Activated T-helper 1 cell treated with anti-CD3 and anti-CD28 coated beads, Interleukin-2, amount 50 U/mL, for 16 hours (primary cell): ENCODE results near the gene NCR2.

Experiments
- DNase-seq, 2 donors: peaks; one replicate each; pipeline ENCODE4 v3.0.0-alpha.2; 2020; ENCODE audit warnings: low read depth in 1 of 2, low spot score in 1 of 2

The NCR2 gene

GRCh38 chr6:41356825-41357224, 21.4 kb downstream of the NCR2 start:
- no peak for DNase-seq

GRCh38 chr6:41358503-41358902, 23.1 kb downstream of the NCR2 start:
- DNase-seq: no peak

- DNase-seq: no peak
Observed at GRCh38 chr6:41359617-41360313, 24.4 kb downstream of the NCR2 start.

- no peak for DNase-seq
Observed at GRCh38 chr6:41360314-41360685, 24.9 kb downstream of the NCR2 start.

GRCh38 chr6:41366150-41366549, 30.7 kb downstream of the NCR2 start:
- no peak for DNase-seq

GRCh38 chr6:41367061-41367460, 31.7 kb downstream of the NCR2 start:
- no peak for DNase-seq

- no peak for DNase-seq
Observed at GRCh38 chr6:41367700-41368099, 32.3 kb downstream of the NCR2 start.

GRCh38 chr6:41370488-41371111, 35.2 kb downstream of the NCR2 start:
- DNase-seq: no peak

GRCh38 chr6:41371461-41371991, 36.1 kb downstream of the NCR2 start:
- DNase-seq: no peak

GRCh38 chr6:41371992-41372831, 36.8 kb downstream of the NCR2 start:
- DNase-seq: no peak

GRCh38 chr6:41372832-41373626, 37.6 kb downstream of the NCR2 start:
- DNase-seq: no peak

- no peak for DNase-seq
Observed at GRCh38 chr6:41373627-41373918, 38.2 kb downstream of the NCR2 start.

- no peak for DNase-seq
Observed at GRCh38 chr6:41373919-41374617, 38.7 kb downstream of the NCR2 start.

GRCh38 chr6:41374618-41375590, 39.5 kb downstream of the NCR2 start:
- DNase-seq: no peak

GRCh38 chr6:41375598-41376151, 40.3 kb downstream of the NCR2 start:
- no peak for DNase-seq

GRCh38 chr6:41376176-41376575, 40.8 kb downstream of the NCR2 start:
- DNase-seq: no peak

GRCh38 chr6:41377071-41377470, 41.7 kb downstream of the NCR2 start:
- no peak for DNase-seq

- no peak for DNase-seq
Observed at GRCh38 chr6:41379306-41379705, 43.9 kb downstream of the NCR2 start.

GRCh38 chr6:41386594-41386993, 51.2 kb downstream of the NCR2 start:
- DNase-seq: no peak
